ENCODE data around the gene WIPF1. TPM values are rescaled to one million over a fixed set of nuclear protein-coding genes. Genes with fewer than 3 reads are reported as not detected.
A peak's percentile ranks its signal among the peaks of the same experiment; 100 is the strongest.

The WIPF1 gene
- 15.0 TPM for total RNA-seq
- long read RNA-seq, partial matches to known transcripts = 8 of 15 reads
- long read RNA-seq, other reads (novel, unspliced or antisense) = 4 of 15 reads

GRCh38 chr2:174597345-174598047 lies at the start of gene WIPF1:
Gene WIPF1 (minus strand): TSS chr2:174597804. CDS start chr2:174585573, 12,231 bp downstream.
- Histone ChIP-seq H3K9me3 (replicated peaks) (no peaks in the 10 kb centered on the region), H3K27ac (replicated peaks) (peak within 1 kb of the TSS; percentile 47), H3K36me3 (no peaks in the 10 kb centered on the region), H3K4me3 (peak within 1 kb of the TSS; percentile 41), H3K27me3 (ENCODE audit: low read depth) (no peaks in the 10 kb centered on the region), H3K4me1 (peaks cover 37% of the 10 kb centered on the region)
- no peak for TF ChIP-seq CTCF (IDR thresholded peaks at IDR 0.05; ENCODE audit: borderline replicate concordance)
- intact Hi-C loops (cut with micrococcal nuclease) = no loop called here
- DNase-seq = no peak

- H3K4me3 ChIP-seq = no peak overlapping the region
- no peaks in the 10 kb centered on the region for H3K27me3 ChIP-seq (ENCODE audit: low read depth)
- peaks cover 4% of the 10 kb centered on the region for H3K36me3 ChIP-seq
- DNase-seq = no peak
- intact Hi-C loops (cut with micrococcal nuclease) = no loop called here
- H3K4me1 ChIP-seq = no peaks in the 10 kb centered on the region
- no peak for TF ChIP-seq CTCF (IDR thresholded peaks at IDR 0.05; ENCODE audit: borderline replicate concordance)
- peaks cover 29% of the 10 kb centered on the region for H3K9me3 ChIP-seq (replicated peaks)
- H3K27ac ChIP-seq (replicated peaks) = no peak overlapping the region
Measured at GRCh38 chr2:174645296-174645695, 47.7 kb upstream of the WIPF1 start.

GRCh38 chr2:174644406-174644805 lies 46.8 kb upstream of the WIPF1 start:
- intact Hi-C loops (cut with micrococcal nuclease) = no loop called here
- no peaks in the 10 kb centered on the region for H3K4me1 ChIP-seq
- no peak for DNase-seq
- H3K27me3 ChIP-seq (ENCODE audit: low read depth) = no peaks in the 10 kb centered on the region
- H3K27ac ChIP-seq (replicated peaks) = no peak overlapping the region
- peaks cover 4% of the 10 kb centered on the region for H3K36me3 ChIP-seq
- TF ChIP-seq CTCF (IDR thresholded peaks at IDR 0.05; ENCODE audit: borderline replicate concordance) = no peak
- no peak overlapping the region for H3K4me3 ChIP-seq
- H3K9me3 ChIP-seq (replicated peaks) = peaks cover 20% of the 10 kb centered on the region

- DNase-seq = no peak
- Histone ChIP-seq H3K4me3 (no peak overlapping the region), H3K4me1 (no peaks in the 10 kb centered on the region), H3K27ac (replicated peaks) (no peak overlapping the region), H3K9me3 (replicated peaks) (peaks cover 10% of the 10 kb centered on the region), H3K36me3 (no peaks in the 10 kb centered on the region), H3K27me3 (ENCODE audit: low read depth) (no peaks in the 10 kb centered on the region)
- no peak for TF ChIP-seq CTCF (IDR thresholded peaks at IDR 0.05; ENCODE audit: borderline replicate concordance)
- intact Hi-C loops (cut with micrococcal nuclease) = no loop called here
Measured at GRCh38 chr2:174643356-174643755, 45.8 kb upstream of the WIPF1 start.

- no peak for DNase-seq
- no peaks in the 10 kb centered on the region for H3K36me3 ChIP-seq
- no peak for TF ChIP-seq CTCF (IDR thresholded peaks at IDR 0.05; ENCODE audit: borderline replicate concordance)
- no peaks in the 10 kb centered on the region for H3K27me3 ChIP-seq (ENCODE audit: low read depth)
- no peaks in the 10 kb centered on the region for H3K4me1 ChIP-seq
- no peak overlapping the region for H3K4me3 ChIP-seq
- intact Hi-C loops (cut with micrococcal nuclease) = no loop called here
- H3K27ac ChIP-seq (replicated peaks) = no peak overlapping the region
- H3K9me3 ChIP-seq (replicated peaks) = peaks cover 9% of the 10 kb centered on the region
Measured at GRCh38 chr2:174641168-174641567, 43.6 kb upstream of the WIPF1 start.

Data from left ventricle myocardium inferior (tissue), 1 donor.